Mesothelial cell of epicardium (in vitro differentiated cells): Measurements from ENCODE around the gene HOXC11. TPM values are rescaled to one million over a fixed set of nuclear protein-coding genes. Genes with fewer than 3 reads are reported as not detected.

Source experiments
- DNase-seq, 2 experiments: peaks; one replicate each; pipeline ENCODE4 v3.0.0; 2021; ENCODE audit warnings: low spot score in 2 of 2; ENCODE audit not compliant: unreplicated experiment in 2 of 2
- H3K27ac Mint-ChIP-seq: 2 replicates; pipeline ENCODE4 v1.8.0; 2021; ENCODE audit warnings: mixed read lengths
- H3K27me3 Mint-ChIP-seq: 2 replicates; pipeline ENCODE4 v1.8.0; 2021; ENCODE audit warnings: low read depth, mixed read lengths
- H3K36me3 Mint-ChIP-seq: 2 replicates; pipeline ENCODE4 v1.8.0; 2021; ENCODE audit warnings: mixed read lengths
- H3K4me1 Mint-ChIP-seq: 2 replicates; pipeline ENCODE4 v1.8.0; 2021; ENCODE audit warnings: mixed read lengths
- H3K4me3 Mint-ChIP-seq: 2 replicates; pipeline ENCODE4 v1.8.0; 2021; ENCODE audit warnings: mild to moderate bottlenecking, moderate library complexity, mixed read lengths
- H3K9me3 Mint-ChIP-seq: 2 replicates; pipeline ENCODE4 v1.8.0; 2021; ENCODE audit warnings: mixed read lengths
- CTCF ChIP-seq: fragments of 200-600 bp; sonication (generic); IDR thresholded peaks from one replicate; pipeline ENCODE4 v1.5.0; 2021; ENCODE audit warnings: antibody characterized with exemption; ENCODE audit not compliant: unreplicated experiment
- total RNA-seq: library from RNA; stranded (reverse); gene quantifications from 3 replicates; pipeline ENCODE4 v1.2.1, GENCODE V29; 2021

Gene HOXC11
- total RNA-seq, 1 donor from 2014 or later, result 0.60 TPM

GRCh38 chr12:53980802-53981496 is 8.0 kb downstream of the HOXC11 start:
- Mint-ChIP-seq H3K4me3 (no peak overlapping the region), H3K36me3 (peaks cover 3% of the 10 kb centered on the region), H3K27ac (no peak overlapping the region), H3K4me1 (peaks cover 10% of the 10 kb centered on the region), H3K27me3 (peaks cover 100% of the 10 kb centered on the region), H3K9me3 (no peaks in the 10 kb centered on the region)
- no peak for TF ChIP-seq CTCF
- no peak for DNase-seq

- Mint-ChIP-seq H3K27me3 (peaks cover 100% of the 10 kb centered on the region), H3K27ac (no peak overlapping the region), H3K4me3 (no peak overlapping the region), H3K4me1 (peaks cover 13% of the 10 kb centered on the region), H3K36me3 (peaks cover 3% of the 10 kb centered on the region), H3K9me3 (no peaks in the 10 kb centered on the region)
- DNase-seq, result no peak
- no peak for TF ChIP-seq CTCF
Observed at GRCh38 chr12:53981634-53982565, 9.0 kb downstream of the HOXC11 start.

GRCh38 chr12:53982648-53983567 is 10.0 kb downstream of the HOXC11 start:
- no peak for TF ChIP-seq CTCF
- Mint-ChIP-seq H3K36me3 (peaks cover 3% of the 10 kb centered on the region), H3K27ac (no peak overlapping the region), H3K9me3 (no peaks in the 10 kb centered on the region), H3K4me1 (peaks cover 13% of the 10 kb centered on the region), H3K27me3 (peaks cover 100% of the 10 kb centered on the region), H3K4me3 (no peak overlapping the region)
- no peak for DNase-seq

GRCh38 chr12:53983568-53983949 is 10.6 kb downstream of the HOXC11 start:
- no peak overlapping the region for H3K27ac Mint-ChIP-seq
- H3K27me3 Mint-ChIP-seq, result peaks cover 100% of the 10 kb centered on the region
- no peak overlapping the region for H3K4me3 Mint-ChIP-seq
- H3K36me3 Mint-ChIP-seq, result peaks cover 3% of the 10 kb centered on the region
- no peaks in the 10 kb centered on the region for H3K9me3 Mint-ChIP-seq
- peaks cover 13% of the 10 kb centered on the region for H3K4me1 Mint-ChIP-seq
- TF ChIP-seq CTCF, result no peak
- no peak for DNase-seq

- peaks cover 15% of the 10 kb centered on the region for H3K4me1 Mint-ChIP-seq
- H3K27me3 Mint-ChIP-seq, result peaks cover 100% of the 10 kb centered on the region
- H3K9me3 Mint-ChIP-seq, result no peaks in the 10 kb centered on the region
- H3K36me3 Mint-ChIP-seq, result peaks cover 3% of the 10 kb centered on the region
- no peak for DNase-seq
- H3K4me3 Mint-ChIP-seq, result no peak overlapping the region
- TF ChIP-seq CTCF, result no peak
- H3K27ac Mint-ChIP-seq, result no peak overlapping the region
Observed at GRCh38 chr12:53983950-53984572, 11.1 kb downstream of the HOXC11 start.
